ENCODE measurements around the gene AMELX.

GRCh38 chrX:11347300-11347699, 54.1 kb downstream of the AMELX start:
- TF ChIP-seq POLR2A (IDR thresholded peaks at IDR 0.05): no peak
- no peak for TF ChIP-seq CTCF (IDR thresholded peaks at IDR 0.05)
